NOMO-1 treated with DMSO at 0.1 percent for 48 hours (cell line): ENCODE results near the gene SLC48A1.
A peak's percentile ranks its signal among the peaks of the same experiment; 100 is the strongest.

Experiments
- DNase-seq: peaks from one replicate; lab custom pipeline; 2025; ENCODE audit not compliant: unreplicated experiment; lab: John Stamatoyannopoulos, UW

SLC48A1 gene

DNA sequence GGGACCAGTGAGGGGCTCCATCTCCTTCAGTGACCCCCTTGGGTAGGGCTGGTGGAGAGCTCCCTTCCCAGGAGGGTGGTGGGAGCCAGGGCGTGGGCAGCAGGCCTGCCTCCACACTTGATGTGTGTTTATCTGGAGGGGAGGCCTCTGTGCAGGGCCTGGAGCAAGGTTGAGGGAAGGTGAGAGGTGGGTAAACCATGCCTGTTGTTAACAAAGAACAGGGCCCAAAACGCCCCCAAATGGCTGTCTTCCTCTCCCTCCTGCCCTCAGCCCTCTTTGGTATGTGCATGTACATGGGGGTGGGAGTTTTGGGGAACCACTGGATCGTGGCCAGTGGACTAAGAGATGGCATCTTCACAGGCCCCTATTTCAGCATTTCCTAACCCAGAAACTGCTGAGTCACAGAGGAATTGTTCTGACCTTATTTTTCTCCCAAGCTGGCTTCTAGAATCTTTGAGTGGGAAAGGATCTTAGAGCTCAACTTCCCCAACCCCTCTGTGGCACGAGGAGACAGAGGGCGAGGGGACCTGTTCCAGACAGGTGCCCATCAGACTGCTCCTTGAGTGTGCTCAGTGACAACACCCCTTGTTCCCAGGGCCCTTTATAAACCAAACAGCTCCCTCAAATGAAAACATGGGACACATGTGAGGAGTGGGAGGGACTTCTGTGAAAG is 3.6 kb downstream of the SLC48A1 start:
- peak; percentile 29 for DNase-seq

DNA sequence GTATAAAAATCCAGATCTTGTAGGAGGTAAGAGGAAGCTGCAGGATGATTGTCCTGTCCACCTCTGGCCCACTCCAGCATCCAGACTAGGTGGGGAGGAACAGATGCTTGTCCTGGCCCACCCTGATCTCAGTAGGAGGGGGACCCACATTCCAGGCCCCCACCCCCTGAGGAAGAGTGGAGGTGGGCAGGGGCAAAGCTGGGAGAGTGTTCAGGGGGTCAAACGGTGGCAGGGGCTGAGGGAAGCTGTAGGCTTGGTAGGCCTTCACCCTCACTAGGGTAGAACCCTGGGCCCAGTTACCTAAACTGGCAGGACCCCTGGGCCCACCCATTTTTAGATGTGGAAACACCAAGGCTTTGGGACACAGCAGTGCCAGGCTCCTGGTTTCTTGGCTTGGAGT is 4.1 kb downstream of the SLC48A1 start:
- no peak for DNase-seq

DNA sequence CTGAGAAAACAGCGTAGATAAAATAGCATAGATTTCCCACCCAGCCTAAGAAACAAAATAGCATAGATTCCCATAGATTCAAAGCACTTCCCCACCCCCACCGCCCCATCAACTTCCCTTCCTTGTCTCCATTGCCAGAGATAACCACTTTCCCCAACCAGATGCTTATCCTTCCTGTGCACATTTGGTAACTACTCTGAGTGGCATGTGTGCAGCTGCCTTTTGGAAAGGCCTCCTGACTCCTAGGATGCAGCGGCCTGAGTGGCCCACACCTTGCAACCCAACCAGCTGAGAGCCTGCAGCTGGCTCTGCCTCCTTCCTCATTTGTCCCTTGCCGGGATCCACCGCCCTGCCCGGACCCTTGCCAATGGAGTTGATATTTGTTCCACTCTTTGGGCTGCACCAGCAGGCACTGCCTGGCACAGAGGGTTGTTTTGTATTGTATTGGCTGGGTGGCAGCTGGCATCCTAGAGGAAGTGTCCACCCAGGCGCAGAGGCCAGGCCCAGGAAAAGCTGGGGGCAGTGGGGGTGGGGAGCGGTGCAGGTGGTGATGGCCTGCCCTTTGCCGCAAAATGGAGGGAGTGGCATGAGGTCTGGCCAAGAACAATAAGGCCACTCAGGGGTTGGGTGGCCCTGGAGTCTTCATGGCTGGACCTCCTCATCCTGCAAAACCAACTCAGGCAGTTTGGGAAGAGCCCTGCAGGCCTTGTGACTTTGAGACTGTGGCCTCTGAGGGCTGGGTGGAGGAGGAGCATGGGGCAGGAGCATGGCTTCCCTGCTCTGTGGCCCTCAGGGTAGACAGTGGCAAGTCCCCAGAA is 4.9 kb downstream of the SLC48A1 start:
- no peak for DNase-seq

GRCh38 chr12:47778881-47779280 is 5.8 kb downstream of the SLC48A1 start:
- no peak for DNase-seq

- peak; percentile 71 for DNase-seq
Measured at GRCh38 chr12:47779301-47779942, 6.4 kb downstream of the SLC48A1 start.

DNA sequence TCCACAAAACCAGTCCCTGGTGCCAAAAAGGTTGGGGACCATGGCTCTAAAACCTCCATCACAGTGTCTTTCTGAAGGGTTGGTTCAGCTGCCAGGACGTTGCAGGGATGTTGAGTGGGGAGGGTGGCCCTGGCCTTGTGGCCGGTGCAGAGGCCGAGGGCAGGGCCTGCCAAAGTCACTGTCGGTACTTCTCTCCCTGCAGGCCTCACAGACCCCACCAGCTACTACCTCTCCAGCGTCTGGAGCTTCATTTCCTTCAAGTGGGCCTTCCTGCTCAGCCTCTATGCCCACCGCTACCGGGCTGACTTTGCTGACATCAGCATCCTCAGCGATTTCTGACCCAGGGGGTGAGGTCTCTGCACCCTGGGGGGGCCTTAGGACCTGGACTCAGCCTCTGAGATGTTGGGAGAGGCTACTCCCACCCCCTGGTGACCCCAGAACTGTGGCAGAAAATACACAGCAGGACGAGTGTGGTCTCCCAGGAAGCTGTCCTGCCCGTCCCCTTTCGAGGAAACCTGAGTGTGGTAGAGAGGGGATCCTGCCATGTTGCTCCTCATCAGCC is 7.0 kb downstream of the SLC48A1 start:
- no peak for DNase-seq

- no peak for DNase-seq
Measured at GRCh38 chr12:47781479-47782371, 8.7 kb downstream of the SLC48A1 start.

DNA sequence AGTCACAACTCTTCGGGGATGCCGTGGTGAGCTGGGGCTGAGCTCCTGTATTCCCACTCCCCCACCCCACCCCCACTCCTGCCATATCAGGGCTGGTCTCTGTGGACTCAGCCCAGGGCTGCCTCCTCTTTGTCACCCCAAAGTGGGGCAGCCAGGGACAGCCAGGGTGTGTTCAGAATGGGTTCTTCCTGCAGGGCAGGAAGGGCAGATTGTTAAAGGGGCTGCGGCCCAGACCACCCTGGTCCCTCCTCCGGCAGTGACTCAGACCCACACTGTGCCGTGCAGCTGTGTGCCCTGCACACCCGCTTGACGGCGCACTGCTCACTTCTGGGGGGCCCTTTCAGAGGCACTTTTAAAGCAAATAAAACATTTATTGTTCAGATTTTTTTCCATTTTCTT is 9.3 kb downstream of the SLC48A1 start:
- no peak for DNase-seq

DNA sequence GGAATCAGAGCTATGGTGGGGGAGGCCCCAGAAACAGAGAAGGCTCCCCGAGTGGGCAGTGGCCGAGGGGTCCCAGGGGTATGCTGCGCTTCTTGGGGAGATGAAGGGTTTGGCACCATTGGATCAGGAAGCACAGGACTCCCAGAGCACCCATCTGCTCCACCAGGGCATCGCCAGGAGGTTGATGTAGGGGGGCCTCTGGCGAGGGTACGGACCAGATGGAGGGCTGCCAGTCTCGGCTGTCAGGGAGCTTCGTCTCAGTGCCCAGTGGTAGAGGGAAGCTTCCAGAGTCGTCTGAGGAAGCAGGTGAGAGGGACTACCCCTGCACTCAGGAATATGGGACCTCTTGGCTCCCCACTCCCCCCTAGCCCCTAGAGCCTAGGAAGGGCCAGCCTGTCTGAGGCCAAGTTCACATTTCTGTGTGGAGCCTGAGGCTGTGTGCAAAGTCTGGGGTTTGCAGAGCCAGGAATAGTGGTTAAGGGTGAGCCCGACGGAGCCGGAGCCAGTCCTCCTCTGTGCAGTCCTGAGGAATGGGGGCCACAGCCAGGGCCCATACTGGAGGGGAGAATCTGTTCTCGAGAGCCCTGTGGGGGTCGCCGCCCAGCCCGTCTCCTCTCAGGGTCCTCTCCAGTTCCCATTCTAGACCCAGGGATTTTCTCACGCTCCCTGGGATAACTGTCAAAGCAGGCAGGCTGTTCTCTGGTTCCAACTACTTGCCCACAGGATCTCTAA is 10.2 kb downstream of the SLC48A1 start:
- no peak for DNase-seq

DNA sequence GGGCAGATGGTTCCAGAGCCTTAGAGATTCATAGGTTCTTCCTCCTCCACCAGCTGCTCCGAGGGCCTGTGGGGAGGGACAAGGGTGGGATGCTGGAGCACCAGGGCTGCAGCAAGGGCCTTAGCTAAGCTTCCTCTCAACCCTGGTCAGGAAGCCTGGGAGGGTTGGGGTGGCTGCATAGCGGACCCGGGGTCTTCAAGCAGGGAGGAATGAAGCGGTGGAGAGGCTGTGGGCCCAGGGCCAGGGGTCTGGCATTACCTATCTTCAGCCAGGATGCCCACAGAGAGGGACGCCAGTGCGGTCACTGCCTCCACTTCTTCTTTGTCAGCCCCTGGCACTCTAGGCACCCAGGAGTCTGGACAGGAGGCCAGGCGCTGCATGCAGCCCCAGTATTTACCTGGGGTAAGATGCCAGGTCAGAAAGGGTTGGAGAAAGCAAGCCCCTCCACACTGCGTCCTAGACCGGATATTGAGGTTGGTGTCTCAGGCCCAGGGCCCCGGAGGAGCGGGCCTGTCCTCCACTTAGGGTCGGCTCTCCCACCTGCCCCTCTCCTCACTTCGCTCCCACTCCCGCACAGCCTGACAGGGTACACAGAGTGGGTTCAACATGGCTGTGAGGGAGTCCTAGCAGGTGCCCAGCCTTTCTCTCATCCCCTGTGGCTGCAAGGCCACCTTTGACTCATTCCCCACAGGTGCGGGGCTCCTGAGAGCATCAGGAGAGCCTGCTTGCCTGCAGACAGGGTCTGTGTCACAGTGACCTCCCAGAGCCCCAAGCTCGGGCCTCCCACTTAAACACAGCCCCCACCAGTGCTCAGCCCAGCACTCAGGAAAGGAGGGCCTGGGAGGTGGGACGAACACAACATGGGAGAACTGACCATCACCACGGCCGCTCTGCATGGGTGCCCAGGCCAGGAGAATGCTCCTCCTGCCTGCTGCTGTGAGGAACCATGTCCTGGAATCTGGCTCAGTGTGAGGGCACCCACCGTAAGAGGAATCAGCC is 11.1 kb downstream of the SLC48A1 start:
- no peak for DNase-seq

DNA sequence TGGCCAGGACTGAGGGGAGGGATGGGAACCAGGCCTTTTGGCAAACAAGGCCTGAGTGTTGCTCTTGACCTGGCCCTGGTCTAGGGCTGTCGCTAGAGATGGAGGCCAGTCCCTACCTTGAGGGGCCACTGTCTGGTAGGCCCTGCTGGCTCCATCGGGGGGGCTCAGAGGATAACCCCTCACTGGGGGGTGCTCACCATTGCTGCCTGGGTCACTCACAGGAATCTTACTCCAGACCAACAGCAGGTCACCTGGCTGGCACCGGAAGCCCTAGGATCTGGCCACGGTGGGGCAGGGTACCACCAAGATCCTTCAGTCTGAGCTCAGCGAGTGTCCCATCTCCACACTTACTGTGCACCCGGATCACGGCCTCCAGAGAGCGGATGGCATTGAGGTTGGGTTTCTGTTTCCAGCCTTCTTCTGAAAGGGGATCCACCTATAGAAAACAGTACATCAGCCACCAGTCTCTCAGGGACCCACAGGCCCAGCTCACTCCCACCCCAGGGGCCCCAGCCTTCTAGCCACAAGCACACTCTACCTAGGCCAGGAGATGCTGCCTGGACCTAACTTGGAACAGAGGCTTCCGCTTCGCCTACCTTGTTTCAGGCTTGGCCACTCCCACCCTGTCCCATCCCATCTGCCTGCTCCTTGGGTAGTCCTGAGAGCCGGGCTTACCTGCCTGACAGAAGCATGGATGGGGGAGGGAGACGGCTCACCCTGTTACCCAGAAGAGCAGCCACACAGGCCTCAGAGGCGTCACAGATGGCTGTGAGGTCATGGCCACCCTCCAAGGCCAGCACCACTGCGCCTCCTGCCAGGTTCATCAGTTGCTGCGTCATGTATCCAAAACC is 12.2 kb downstream of the SLC48A1 start:
- DNase-seq = no peak

DNA sequence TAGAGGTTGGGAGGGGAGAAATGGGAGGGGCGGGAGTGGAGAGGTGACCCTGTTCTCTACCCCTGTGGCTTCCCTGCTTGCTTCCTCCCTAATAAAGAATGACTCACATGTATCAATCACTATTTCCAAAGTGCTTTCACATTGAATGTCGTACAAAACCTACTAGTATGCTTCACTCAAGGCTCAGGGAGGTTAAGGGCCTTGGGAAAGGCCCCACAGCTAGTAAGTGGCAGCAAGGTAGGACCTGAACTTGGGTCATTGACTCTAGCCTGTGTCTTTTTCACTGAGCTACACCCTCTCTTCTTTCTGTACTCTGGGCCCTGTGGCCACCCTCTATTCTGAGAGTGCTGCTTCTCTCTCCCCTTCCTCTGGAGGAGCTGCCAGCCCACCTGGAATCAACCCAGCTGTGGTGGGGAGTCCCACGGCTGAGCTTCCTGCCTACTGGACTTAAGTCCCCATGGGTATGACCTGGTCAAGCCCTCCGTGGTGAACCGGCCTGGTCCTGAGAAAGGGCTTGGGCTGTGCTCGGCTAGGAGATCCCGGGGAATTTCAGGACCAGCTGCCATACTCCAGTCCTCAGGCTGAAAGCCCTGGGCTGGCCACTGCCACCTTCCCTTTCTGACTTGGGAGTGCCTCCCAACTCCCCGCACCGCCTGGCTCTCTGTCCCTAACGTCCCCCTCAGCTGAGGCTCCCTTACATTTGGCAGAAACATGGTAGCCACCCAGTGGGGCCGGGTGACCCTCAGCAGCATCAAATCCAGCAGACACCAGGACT is 13.0 kb downstream of the SLC48A1 start:
- no peak for DNase-seq

GRCh38 chr12:47786662-47787280 is 13.7 kb downstream of the SLC48A1 start:
- DNase-seq = no peak

DNA sequence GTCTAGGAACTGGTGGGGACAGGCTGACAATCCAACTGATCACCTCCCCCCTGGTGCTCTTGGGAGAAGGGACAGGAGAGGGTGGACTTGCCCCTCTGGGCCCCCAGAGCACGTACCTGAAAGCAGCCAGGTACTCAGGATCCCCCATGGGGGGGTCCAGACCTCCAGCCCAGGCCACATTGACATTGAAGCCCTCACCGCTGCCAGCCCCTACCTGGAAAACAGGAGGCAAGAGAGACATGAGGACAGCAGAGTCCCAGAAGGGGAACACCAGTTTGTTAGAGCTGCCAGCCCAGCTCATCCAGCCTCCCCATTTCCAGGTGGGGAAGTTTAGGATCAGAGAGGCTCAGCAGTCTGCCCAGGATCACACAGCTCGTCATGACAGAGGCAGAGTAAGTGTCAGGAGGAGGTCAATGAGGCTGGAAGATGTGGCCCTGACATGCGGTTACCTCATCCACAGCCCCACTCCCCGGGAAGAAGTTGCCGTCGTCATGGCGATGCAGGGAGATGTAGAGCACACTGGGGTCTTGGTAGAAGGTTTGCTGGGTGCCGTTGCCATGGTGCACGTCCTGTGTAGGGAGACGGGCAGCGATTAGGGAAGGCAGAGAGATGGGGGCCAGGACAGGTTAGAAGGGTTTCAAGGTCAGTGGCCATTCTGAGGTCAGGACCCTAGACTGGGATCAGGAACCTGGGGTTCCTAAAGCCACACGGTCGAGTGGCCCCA is 14.7 kb downstream of the SLC48A1 start:
- DNase-seq = no peak

DNA sequence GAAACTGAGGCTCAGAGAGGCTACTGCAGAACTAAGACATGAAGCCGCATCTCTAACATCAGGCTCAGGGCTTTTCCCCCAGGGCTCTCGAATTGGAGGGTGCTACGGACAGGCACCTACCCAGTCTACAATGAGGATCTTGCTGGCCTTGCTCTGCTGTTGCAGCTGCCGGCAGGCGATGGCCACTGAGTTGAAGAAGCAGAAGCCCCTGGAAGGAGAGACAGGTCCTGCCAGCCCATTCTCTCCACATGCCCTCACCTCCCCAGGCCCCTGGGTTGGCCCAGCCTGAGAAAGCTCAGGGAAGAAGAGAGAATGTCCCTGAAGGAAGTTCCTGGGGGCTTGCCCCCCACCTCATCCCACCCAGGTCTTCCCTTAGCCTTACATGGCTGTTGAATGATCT is 16.1 kb downstream of the SLC48A1 start:
- no peak for DNase-seq
